ENCODE measurements around the gene NIPSNAP2. TPM values are rescaled to one million over a fixed set of nuclear protein-coding genes. Genes with fewer than 3 reads are reported as not detected.

The NIPSNAP2 gene
- total RNA-seq, 1 experiment from 2014 or later = 62.4 TPM

- H3K4me1 ChIP-seq (ENCODE audit: control insufficient read depth in 1 of 2, insufficient read depth in 2 of 2, low read length in 2 of 2) = no peaks in the 10 kb centered on the region
- TF ChIP-seq POLR2AphosphoS5 (IDR thresholded peaks at IDR 0.05; ENCODE audit: low read depth, low read length) = no peak
- TF ChIP-seq CEBPB (IDR thresholded peaks at IDR 0.05; ENCODE audit: low read depth) = no peak
- no peak for TF ChIP-seq EZH2phosphoT487 (IDR thresholded peaks at IDR 0.05; ENCODE audit: borderline replicate concordance)
- no peak for TF ChIP-seq SIN3A (IDR thresholded peaks at IDR 0.05; ENCODE audit: low read depth)
- TF ChIP-seq POLR2A (IDR thresholded peaks at IDR 0.05; ENCODE audit: borderline replicate concordance, extremely low read depth, insufficient read depth, insufficient read length) = no peak
- TF ChIP-seq FOSL1 (IDR thresholded peaks at IDR 0.05; ENCODE audit: low read depth) = no peak
- TF ChIP-seq EGR1 (IDR thresholded peaks at IDR 0.05; ENCODE audit: low read depth) = no peak
- no peak for TF ChIP-seq REST (IDR thresholded peaks at IDR 0.05; ENCODE audit: low read depth)
- no peak for TF ChIP-seq CTCF (IDR thresholded peaks at IDR 0.05 in 2 of 3, conservative IDR thresholded peaks at IDR 0.05 in 1 of 3; ENCODE audit: borderline replicate concordance in 1 of 3, insufficient read depth in 1 of 3, low read depth in 2 of 3, low read length in 2 of 3)
- TF ChIP-seq ZFX (IDR thresholded peaks at IDR 0.05) = no peak
- no peak for TF ChIP-seq YY1 (IDR thresholded peaks at IDR 0.05; ENCODE audit: extremely low read depth, insufficient replicate concordance, low read depth, low read length)
- no peak for TF ChIP-seq EZH2 (IDR thresholded peaks at IDR 0.05)
- no peak overlapping the region for H3K9ac ChIP-seq (ENCODE audit: low read length)
- no peaks in the 10 kb centered on the region for H4K20me1 ChIP-seq (ENCODE audit: insufficient read depth)
- DNase-seq (ENCODE audit: low read depth, low spot score) = no peak
- no peaks in the 10 kb centered on the region for H3K9me2 ChIP-seq (ENCODE audit: insufficient read depth)
- H3K27ac ChIP-seq (ENCODE audit: low read depth, low read length) = no peak overlapping the region
- no peaks in the 10 kb centered on the region for H3K79me2 ChIP-seq (ENCODE audit: insufficient read depth, low read length)
- no peaks in the 10 kb centered on the region for H3K27me3 ChIP-seq (ENCODE audit: insufficient read depth, low read length)
- no peak overlapping the region for H3K4me3 ChIP-seq (replicated peaks in 1 of 2; ENCODE audit: low read depth in 1 of 2, low read length in 2 of 2)
- intact Hi-C loops (cut with micrococcal nuclease) = loop anchor here (10.0 kb wide), 1 partner anchor 363 kb away; no protein-coding TSS in a partner anchor
- ChIA-PET CTCF (interaction anchor here (1.4 kb wide), 1 partner anchor 67 kb away, joined by 3 read pairs; no protein-coding TSS in a partner anchor), POLR2A (no interaction called here), RAD21 (ENCODE audit: low non-redundant PET in 1 of 2, low total read pairs in 2 of 2, uncharacterized antibody in 2 of 2, unreplicated experiment in 2 of 2) (no interaction called here)
- BruUV-seq (replicated peaks) = TSS peak; percentile 7
- H3K4me2 ChIP-seq (ENCODE audit: low read length) = no peak overlapping the region
- no peak overlapping the region for H2AFZ ChIP-seq (ENCODE audit: low read depth, low read length, poor library complexity, severe bottlenecking)
- no peak for ATAC-seq
- no peaks in the 10 kb centered on the region for H3K36me3 ChIP-seq (ENCODE audit: control insufficient read depth in 1 of 2, insufficient read depth in 2 of 2, low read length in 2 of 2)
- H3K9me3 ChIP-seq (ENCODE audit: control insufficient read depth in 1 of 2, insufficient read depth in 1 of 2, low read depth in 1 of 2, low read length in 2 of 2) = no peaks in the 10 kb centered on the region
These were observed 43.5 kb downstream of the NIPSNAP2 start for GRCh38 chr7:56007891-56008290.

Data from HCT116 (cell line).